ENCODE data around the gene CSNK1D. TPM values are rescaled to one million over a fixed set of nuclear protein-coding genes. Genes with fewer than 3 reads are reported as not detected.

CSNK1D gene
- total and polyA plus RNA-seq, 9 donors, result 46.0 to 160 (median 121) TPM

DNA sequence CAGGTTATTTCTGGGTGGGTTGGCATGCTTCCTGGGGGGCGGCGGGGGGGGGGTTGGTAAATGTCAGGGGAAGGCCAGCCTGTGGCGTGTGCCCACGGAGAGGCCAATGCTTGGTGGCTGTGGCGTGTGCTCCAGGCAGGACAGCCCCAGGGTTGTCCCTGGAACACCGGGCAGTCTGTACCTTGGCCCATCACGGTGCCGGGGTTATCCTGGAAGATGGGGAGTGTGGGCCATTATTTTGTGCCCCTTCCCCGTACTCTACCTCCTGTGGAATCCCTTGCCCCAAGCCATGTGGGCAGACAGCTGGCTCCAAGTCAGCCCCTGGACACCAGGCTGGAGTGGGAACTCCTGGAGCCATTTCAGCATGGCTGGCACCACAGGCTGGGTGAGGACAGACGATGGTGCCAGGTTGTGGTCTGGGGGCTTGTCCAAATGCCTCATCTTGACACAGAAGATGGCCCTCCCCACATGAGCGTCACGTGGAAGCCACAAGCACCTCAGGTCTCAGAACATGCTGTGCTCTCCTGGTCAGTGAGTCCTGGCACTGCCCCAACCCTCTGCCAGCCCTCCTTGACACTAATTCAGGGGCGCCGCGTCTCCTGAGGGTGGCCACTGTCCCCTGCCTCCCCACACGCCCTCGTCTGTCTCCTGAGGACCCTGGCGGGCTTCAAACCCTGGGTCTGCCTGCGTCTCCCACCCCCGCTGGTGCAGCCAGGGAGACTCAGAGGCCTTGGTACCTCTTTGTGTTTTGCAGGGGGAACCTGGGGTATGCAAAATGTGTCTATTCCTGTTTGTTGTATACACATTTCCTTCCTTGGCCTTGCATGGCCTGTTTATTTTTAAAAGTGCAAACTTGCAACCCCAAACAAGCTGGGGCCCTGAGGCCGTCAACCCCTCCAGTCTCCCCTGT is 40.4 kb downstream of the CSNK1D start:
- Histone ChIP-seq H3K9me3 (no peaks in the 10 kb centered on the region), H3K4me3 (no peak overlapping the region), H3K4me1 (ENCODE audit: insufficient read depth) (peaks cover 31% of the 10 kb centered on the region), H3K27me3 (no peaks in the 10 kb centered on the region), H3K27ac (no peak overlapping the region), H3K36me3 (no peaks in the 10 kb centered on the region)
- 80 to 83% (median 83%) methylated on average over 17 to 21 of the region's 21 CpGs for WGBS, 3 donors
- TF ChIP-seq EP300 (IDR thresholded peaks at IDR 0.05) (no peak), POLR2A (IDR thresholded peaks at IDR 0.05) (no peak)
- TF ChIP-seq, protein P1, sequence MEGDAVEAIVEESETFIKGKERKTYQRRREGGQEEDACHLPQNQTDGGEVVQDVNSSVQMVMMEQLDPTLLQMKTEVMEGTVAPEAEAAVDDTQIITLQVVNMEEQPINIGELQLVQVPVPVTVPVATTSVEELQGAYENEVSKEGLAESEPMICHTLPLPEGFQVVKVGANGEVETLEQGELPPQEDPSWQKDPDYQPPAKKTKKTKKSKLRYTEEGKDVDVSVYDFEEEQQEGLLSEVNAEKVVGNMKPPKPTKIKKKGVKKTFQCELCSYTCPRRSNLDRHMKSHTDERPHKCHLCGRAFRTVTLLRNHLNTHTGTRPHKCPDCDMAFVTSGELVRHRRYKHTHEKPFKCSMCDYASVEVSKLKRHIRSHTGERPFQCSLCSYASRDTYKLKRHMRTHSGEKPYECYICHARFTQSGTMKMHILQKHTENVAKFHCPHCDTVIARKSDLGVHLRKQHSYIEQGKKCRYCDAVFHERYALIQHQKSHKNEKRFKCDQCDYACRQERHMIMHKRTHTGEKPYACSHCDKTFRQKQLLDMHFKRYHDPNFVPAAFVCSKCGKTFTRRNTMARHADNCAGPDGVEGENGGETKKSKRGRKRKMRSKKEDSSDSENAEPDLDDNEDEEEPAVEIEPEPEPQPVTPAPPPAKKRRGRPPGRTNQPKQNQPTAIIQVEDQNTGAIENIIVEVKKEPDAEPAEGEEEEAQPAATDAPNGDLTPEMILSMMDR (IDR thresholded peaks at IDR 0.05), result no peak
- DNase-seq, result peak in 2 of 5 donors; percentile 24 to 40
- intact Hi-C loops (cut with DNase I), result loop anchor here in 1 of 4 donors (10.0 kb wide), 1 partner anchor 62 kb away; no protein-coding TSS in a partner anchor

DNA sequence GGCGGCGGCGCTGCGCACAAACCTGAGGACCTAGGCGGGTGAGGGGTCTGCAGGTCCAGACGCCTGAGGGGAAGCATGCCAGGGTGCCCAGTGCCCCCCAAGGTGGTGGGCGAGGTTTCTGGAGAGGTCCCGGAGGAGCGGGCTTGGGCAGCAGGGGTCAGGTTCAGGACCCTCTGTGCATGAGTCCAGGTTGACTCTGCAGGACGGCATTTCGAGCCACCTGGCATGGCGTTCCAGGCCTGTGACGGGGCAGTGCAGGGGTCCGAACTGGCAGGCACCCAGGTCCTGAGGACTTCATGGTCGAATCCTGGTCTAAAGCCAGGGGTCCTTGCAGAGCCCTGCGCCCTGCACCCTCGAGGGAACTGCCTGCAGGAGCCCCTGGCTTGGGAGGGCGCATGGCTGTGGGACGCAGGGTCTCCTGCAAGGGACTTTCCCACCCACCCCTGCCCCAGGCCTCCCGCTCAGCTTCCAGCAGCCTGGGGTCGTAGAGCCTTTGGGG is 41.1 kb downstream of the CSNK1D start:
- 87 to 89% (median 88%) methylated on average over 21 of the region's 21 CpGs for WGBS, 3 donors
- Histone ChIP-seq H3K9me3 (no peaks in the 10 kb centered on the region), H3K4me1 (ENCODE audit: insufficient read depth) (peaks cover 25% of the 10 kb centered on the region), H3K4me3 (peak overlapping the region; percentile 50), H3K36me3 (no peaks in the 10 kb centered on the region), H3K27me3 (no peaks in the 10 kb centered on the region), H3K27ac (peak overlapping the region in 1 of 2 donors; percentile 80)
- no peak for TF ChIP-seq EP300 (IDR thresholded peaks at IDR 0.05)
- TF ChIP-seq, protein P1 (IDR thresholded peaks at IDR 0.05), result no peak
- TF ChIP-seq POLR2A (IDR thresholded peaks at IDR 0.05), result no peak
- DNase-seq, result peak in 2 of 5 donors; percentile 62 to 66
- intact Hi-C loops (cut with DNase I), result loop anchor here in 1 of 4 donors (10.0 kb wide), 1 partner anchor 62 kb away; no protein-coding TSS in a partner anchor

DNA sequence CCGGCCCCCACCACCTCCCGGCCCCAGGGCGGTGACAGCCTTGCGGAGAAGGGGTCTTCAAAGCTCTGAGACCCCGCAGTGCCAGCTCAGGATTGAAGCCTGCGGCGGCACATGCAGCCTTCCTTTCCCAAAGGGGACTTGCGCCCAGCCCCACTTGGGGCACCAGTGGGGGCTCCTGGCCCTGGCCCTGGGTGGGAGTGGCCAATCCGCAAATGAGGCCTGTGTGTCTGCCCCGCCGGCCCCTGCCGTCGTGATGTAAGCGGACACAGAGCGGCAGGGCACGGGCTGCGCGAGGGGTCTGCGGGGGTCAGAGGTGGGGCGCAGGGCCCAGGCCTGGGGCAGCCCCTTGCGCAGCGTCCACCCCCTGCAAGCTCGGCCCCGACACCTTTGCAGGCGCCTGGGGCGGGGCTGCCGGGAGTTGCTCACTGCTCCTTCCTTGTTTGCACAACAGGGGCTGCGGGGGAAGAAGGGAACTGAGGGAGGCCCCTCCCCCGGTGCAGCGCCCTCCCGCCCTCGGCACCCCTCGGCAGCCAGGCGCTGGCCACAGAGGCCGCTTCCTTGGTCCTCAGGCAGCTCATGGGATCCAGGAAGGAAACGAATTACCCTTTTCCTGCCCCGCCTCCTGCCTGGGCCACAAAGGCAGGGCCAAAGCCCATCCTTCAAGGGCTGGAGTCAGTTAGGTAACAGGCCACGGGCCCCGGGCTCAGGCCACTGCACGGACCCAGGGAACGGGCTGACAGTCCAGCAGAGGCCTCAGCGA is 41.8 kb downstream of the CSNK1D start:
- no peaks in the 10 kb centered on the region for H3K36me3 ChIP-seq
- 7 to 13% (median 9%) methylated on average over 29 to 42 of the region's 42 CpGs for WGBS, 3 donors
- TF ChIP-seq, protein P1 (IDR thresholded peaks at IDR 0.05), result no peak
- TF ChIP-seq POLR2A (IDR thresholded peaks at IDR 0.05) (no peak), EP300 (IDR thresholded peaks at IDR 0.05) (no peak)
- intact Hi-C loops (cut with DNase I), result loop anchor here in 1 of 4 donors (10.0 kb wide), 1 partner anchor 63 kb away; no protein-coding TSS in a partner anchor
- no peaks in the 10 kb centered on the region for H3K27me3 ChIP-seq
- H3K27ac ChIP-seq, result peak overlapping the region; percentile 53 to 80
- peaks cover 24% of the 10 kb centered on the region for H3K4me1 ChIP-seq (ENCODE audit: insufficient read depth)
- DNase-seq, result peak; percentile 74 to 78 (median 77)
- peak overlapping the region; percentile 50 for H3K4me3 ChIP-seq
- no peaks in the 10 kb centered on the region for H3K9me3 ChIP-seq

DNA sequence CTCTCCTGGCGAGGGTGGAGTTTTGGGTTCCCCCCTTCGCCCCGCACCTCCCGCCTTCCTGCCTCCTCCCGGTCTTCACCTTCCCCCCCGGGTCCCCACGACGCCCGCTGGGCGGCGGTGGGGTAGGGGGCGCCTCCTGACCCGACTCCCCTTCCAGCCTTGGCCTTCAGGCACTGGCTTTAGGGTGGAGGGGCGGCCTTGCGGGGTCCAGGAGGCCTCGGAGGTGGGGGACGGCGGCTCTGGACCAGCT is 42.3 kb downstream of the CSNK1D start:
- DNase-seq, result no peak
- H3K4me3 ChIP-seq, result peak overlapping the region; percentile 50
- H3K36me3 ChIP-seq, result no peaks in the 10 kb centered on the region
- 0% methylated on average over 10 to 18 of the region's 18 CpGs for WGBS, 3 donors
- intact Hi-C loops (cut with DNase I), result loop anchor here in 1 of 4 donors (10.0 kb wide), 1 partner anchor 64 kb away; no protein-coding TSS in a partner anchor
- TF ChIP-seq, protein P1 (IDR thresholded peaks at IDR 0.05), result no peak
- TF ChIP-seq EP300 (IDR thresholded peaks at IDR 0.05) (no peak), POLR2A (IDR thresholded peaks at IDR 0.05) (no peak)
- peak overlapping the region; percentile 53 to 80 for H3K27ac ChIP-seq
- no peaks in the 10 kb centered on the region for H3K9me3 ChIP-seq
- H3K4me1 ChIP-seq (ENCODE audit: insufficient read depth), result peaks cover 21% of the 10 kb centered on the region
- no peaks in the 10 kb centered on the region for H3K27me3 ChIP-seq

Data from ovary (tissue), 9 donors.